ENCODE measurements around the gene DVL1.

- TF ChIP-seq RELA (CRISPR knock-in tag; IDR thresholded peaks at IDR 0.05; ENCODE audit: borderline replicate concordance) (no peak), CTCF (IDR thresholded peaks at IDR 0.05) (no peak)
These were observed 12.8 kb downstream of the DVL1 start for GRCh38 chr1:1336446-1336845.

All from WTC11 (cell line).